NCI-H146 treated with DMSO at 0.1 percent for 48 hours (cell line): Measurements from ENCODE around the gene ACTR3C.
"Not testable (repeated sequence)": the region's sequence is repeated elsewhere in the genome, so short reads cannot be mapped to it uniquely, and the experiment has no call there.

Experiments used
- DNase-seq: peaks from one replicate; lab custom pipeline; 2025; ENCODE audit not compliant: unreplicated experiment; lab: John Stamatoyannopoulos, UW

Gene ACTR3C

GRCh38 chr7:150219941-150220658 is 103.2 kb downstream of the ACTR3C start:
- DNase-seq: not testable (repeated sequence)

- not testable (repeated sequence) for DNase-seq
Measured at GRCh38 chr7:150206848-150207247, 116.5 kb downstream of the ACTR3C start.

- not testable (repeated sequence) for DNase-seq
Measured at GRCh38 chr7:150205866-150206265, 117.5 kb downstream of the ACTR3C start.

- DNase-seq: not testable (repeated sequence)
Measured at GRCh38 chr7:150204577-150204976, 118.8 kb downstream of the ACTR3C start.

GRCh38 chr7:150202894-150203293 is 120.5 kb downstream of the ACTR3C start:
- not testable (repeated sequence) for DNase-seq
